Measurements from ENCODE around the gene PHYKPL.

The PHYKPL gene

DNA sequence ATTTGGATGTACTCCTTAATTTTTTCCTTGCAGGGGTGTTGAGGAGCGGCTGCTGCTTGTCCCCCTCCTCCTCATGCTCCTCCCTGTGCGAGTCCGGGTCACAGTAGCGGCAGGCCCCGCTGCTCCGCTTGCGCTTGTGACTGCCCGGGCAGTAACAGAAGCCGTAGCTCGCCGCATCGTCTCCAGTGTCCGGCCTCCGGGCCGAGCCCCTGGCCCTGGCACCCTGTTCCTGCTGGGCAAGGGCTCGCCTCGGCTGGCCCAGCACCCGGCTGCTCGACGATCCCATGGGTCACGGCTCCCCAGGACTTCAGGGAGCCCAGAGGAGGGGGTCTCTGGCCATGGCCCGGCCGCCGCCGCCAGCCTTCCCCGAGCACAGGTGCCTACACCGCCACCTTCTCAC lies 45.6 kb downstream of the PHYKPL start, which contains the start of gene GMCL2:
Gene GMCL2, minus strand, starts transcription at position 358 of the 400 bp plus-strand sequence. Its CDS starts 72 bp downstream, at position 286.
- no peak within 1 kb of the TSS for H3K23ac ChIP-seq (ENCODE audit: low read length in 2 of 2)
- no peak within 1 kb of the TSS for H2BK120ac ChIP-seq (ENCODE audit: low read depth, low read length)
- no peak within 1 kb of the TSS for H3K4me2 ChIP-seq (ENCODE audit: low read length, poor library complexity, severe bottlenecking)
- H2AK5ac ChIP-seq (ENCODE audit: low read length, severe bottlenecking): no peak within 1 kb of the TSS
- no peak within 1 kb of the TSS for H3K27ac ChIP-seq (ENCODE audit: low read length, poor library complexity, severe bottlenecking)
- no peaks in the 10 kb centered on the region for H3K36me3 ChIP-seq (ENCODE audit: control insufficient read depth in 1 of 2, insufficient read depth in 2 of 2, low read depth in 1 of 2, low read length in 2 of 2)
- no peak within 1 kb of the TSS for H3K18ac ChIP-seq (ENCODE audit: low read depth in 1 of 2, low read length in 2 of 2)
- H3K4me1 ChIP-seq (ENCODE audit: control insufficient read depth, insufficient read depth, low read depth, low read length): no peaks in the 10 kb centered on the region
- H2BK15ac ChIP-seq (ENCODE audit: low read depth, poor library complexity, severe bottlenecking): no peak within 1 kb of the TSS
- H3K4me3 ChIP-seq (ENCODE audit: insufficient read depth in 1 of 2, low read depth in 1 of 2, low read length in 2 of 2): no peak within 1 kb of the TSS
- H2BK12ac ChIP-seq (ENCODE audit: low read length in 2 of 2): no peak within 1 kb of the TSS
- H3K9me3 ChIP-seq (ENCODE audit: control insufficient read depth, low read length): no peaks in the 10 kb centered on the region
- H2BK5ac ChIP-seq (ENCODE audit: low read depth, low read length, poor library complexity, severe bottlenecking): no peak within 1 kb of the TSS
- H3K27me3 ChIP-seq (ENCODE audit: control insufficient read depth in 1 of 2, insufficient read depth in 1 of 2, low read length in 2 of 2): no peaks in the 10 kb centered on the region
- H3K4ac ChIP-seq (ENCODE audit: low read depth in 1 of 2, low read length in 2 of 2): no peak within 1 kb of the TSS
- no peak within 1 kb of the TSS for H3K14ac ChIP-seq (ENCODE audit: low read length in 2 of 2)
- WGBS: 94% methylated on average over 15 of the region's 27 CpGs
- H4K8ac ChIP-seq (ENCODE audit: low read length): no peak within 1 kb of the TSS
- H2AFZ ChIP-seq (ENCODE audit: low read depth, low read length): no peak within 1 kb of the TSS
- no peak for DNase-seq
- H4K91ac ChIP-seq (ENCODE audit: low read length): no peak within 1 kb of the TSS
- no peaks in the 10 kb centered on the region for H3K79me1 ChIP-seq (replicated peaks; ENCODE audit: low read length, poor library complexity, severe bottlenecking)
- H3K9ac ChIP-seq (ENCODE audit: low read length): no peak within 1 kb of the TSS

GRCh38 chr5:178186427-178186826 lies 46.2 kb downstream of the PHYKPL start:
- H3K9ac ChIP-seq (ENCODE audit: low read length): no peak overlapping the region
- H2AFZ ChIP-seq (ENCODE audit: low read depth, low read length): no peak overlapping the region
- H3K4me3 ChIP-seq (ENCODE audit: insufficient read depth in 1 of 2, low read depth in 1 of 2, low read length in 2 of 2): no peak overlapping the region
- no peak overlapping the region for H3K23ac ChIP-seq (ENCODE audit: low read length in 2 of 2)
- no peak overlapping the region for H4K8ac ChIP-seq (ENCODE audit: low read length)
- no peak overlapping the region for H2BK5ac ChIP-seq (ENCODE audit: low read depth, low read length, poor library complexity, severe bottlenecking)
- H3K4me1 ChIP-seq (ENCODE audit: control insufficient read depth, insufficient read depth, low read depth, low read length): no peaks in the 10 kb centered on the region
- H2BK12ac ChIP-seq (ENCODE audit: low read length in 2 of 2): no peak overlapping the region
- no peak overlapping the region for H3K14ac ChIP-seq (ENCODE audit: low read length in 2 of 2)
- no peaks in the 10 kb centered on the region for H3K79me1 ChIP-seq (replicated peaks; ENCODE audit: low read length, poor library complexity, severe bottlenecking)
- DNase-seq: no peak
- no peak overlapping the region for H3K27ac ChIP-seq (ENCODE audit: low read length, poor library complexity, severe bottlenecking)
- no peak overlapping the region for H4K91ac ChIP-seq (ENCODE audit: low read length)
- no peaks in the 10 kb centered on the region for H3K36me3 ChIP-seq (ENCODE audit: control insufficient read depth in 1 of 2, insufficient read depth in 2 of 2, low read depth in 1 of 2, low read length in 2 of 2)
- H3K4me2 ChIP-seq (ENCODE audit: low read length, poor library complexity, severe bottlenecking): no peak overlapping the region
- H3K18ac ChIP-seq (ENCODE audit: low read depth in 1 of 2, low read length in 2 of 2): no peak overlapping the region
- no peaks in the 10 kb centered on the region for H3K27me3 ChIP-seq (ENCODE audit: control insufficient read depth in 1 of 2, insufficient read depth in 1 of 2, low read length in 2 of 2)
- no peak overlapping the region for H2BK120ac ChIP-seq (ENCODE audit: low read depth, low read length)
- H3K4ac ChIP-seq (ENCODE audit: low read depth in 1 of 2, low read length in 2 of 2): no peak overlapping the region
- H2AK5ac ChIP-seq (ENCODE audit: low read length, severe bottlenecking): no peak overlapping the region
- H3K9me3 ChIP-seq (ENCODE audit: control insufficient read depth, low read length): no peaks in the 10 kb centered on the region
- no peak overlapping the region for H2BK15ac ChIP-seq (ENCODE audit: low read depth, poor library complexity, severe bottlenecking)
- WGBS: 89% methylated on average over 6 of the region's 6 CpGs

DNA sequence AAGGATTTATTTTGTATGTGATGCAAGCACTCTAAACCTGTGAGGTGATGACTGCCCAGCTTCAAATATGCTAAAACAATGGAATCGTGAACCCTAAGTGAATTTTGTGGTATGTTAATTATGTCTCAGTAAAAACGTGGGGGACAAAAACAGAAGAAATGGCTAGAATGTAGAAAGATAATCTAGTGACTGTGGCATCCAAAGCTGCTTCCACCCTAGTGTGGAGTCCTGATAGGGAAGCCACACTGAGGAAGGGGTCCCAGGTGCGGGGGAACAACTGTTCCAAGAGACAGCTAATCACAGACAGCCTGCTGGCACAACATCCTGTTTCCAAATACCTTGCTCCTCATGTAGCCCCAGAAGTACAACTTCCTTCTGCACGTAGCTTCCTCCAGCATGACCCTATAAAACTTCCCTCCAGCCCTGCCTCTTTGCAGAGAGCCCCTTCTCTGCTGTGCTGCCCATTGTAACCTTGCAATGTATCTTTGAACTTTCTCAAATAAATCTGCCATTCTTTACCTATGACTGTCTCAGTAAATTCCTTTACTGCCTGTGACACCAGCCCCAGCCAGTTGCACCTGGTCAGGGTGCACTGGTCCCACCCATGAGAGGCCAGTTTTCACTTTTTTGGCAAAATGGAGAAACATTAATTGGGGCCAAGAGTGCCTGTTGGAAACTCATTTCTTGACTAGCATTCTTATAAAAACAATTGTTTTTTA lies 50.3 kb downstream of the PHYKPL start:
- no peak overlapping the region for H2AK5ac ChIP-seq (ENCODE audit: low read length, severe bottlenecking)
- no peak overlapping the region for H3K18ac ChIP-seq (ENCODE audit: low read depth in 1 of 2, low read length in 2 of 2)
- no peak overlapping the region for H4K8ac ChIP-seq (ENCODE audit: low read length)
- no peaks in the 10 kb centered on the region for H3K79me1 ChIP-seq (replicated peaks; ENCODE audit: low read length, poor library complexity, severe bottlenecking)
- H3K9me3 ChIP-seq (ENCODE audit: control insufficient read depth, low read length): peaks cover 11% of the 10 kb centered on the region
- H2AFZ ChIP-seq (ENCODE audit: low read depth, low read length): no peak overlapping the region
- no peak overlapping the region for H3K27ac ChIP-seq (ENCODE audit: low read length, poor library complexity, severe bottlenecking)
- no peak overlapping the region for H2BK15ac ChIP-seq (ENCODE audit: low read depth, poor library complexity, severe bottlenecking)
- no peak for DNase-seq
- no peak overlapping the region for H3K4ac ChIP-seq (ENCODE audit: low read depth in 1 of 2, low read length in 2 of 2)
- no peak overlapping the region for H3K23ac ChIP-seq (ENCODE audit: low read length in 2 of 2)
- H4K91ac ChIP-seq (ENCODE audit: low read length): no peak overlapping the region
- no peak overlapping the region for H3K9ac ChIP-seq (ENCODE audit: low read length)
- no peak overlapping the region for H2BK5ac ChIP-seq (ENCODE audit: low read depth, low read length, poor library complexity, severe bottlenecking)
- H3K4me3 ChIP-seq (ENCODE audit: insufficient read depth in 1 of 2, low read depth in 1 of 2, low read length in 2 of 2): no peak overlapping the region
- no peak overlapping the region for H2BK120ac ChIP-seq (ENCODE audit: low read depth, low read length)
- 51% methylated on average over 4 of the region's 4 CpGs for WGBS
- no peak overlapping the region for H3K4me2 ChIP-seq (ENCODE audit: low read length, poor library complexity, severe bottlenecking)
- H2BK12ac ChIP-seq (ENCODE audit: low read length in 2 of 2): no peak overlapping the region
- peaks cover 0 to 2% of the 10 kb centered on the region in 2 experiments for H3K27me3 ChIP-seq (ENCODE audit: control insufficient read depth in 1 of 2, insufficient read depth in 1 of 2, low read length in 2 of 2)
- no peak overlapping the region for H3K14ac ChIP-seq (ENCODE audit: low read length in 2 of 2)
- no peaks in the 10 kb centered on the region for H3K4me1 ChIP-seq (ENCODE audit: control insufficient read depth, insufficient read depth, low read depth, low read length)
- H3K36me3 ChIP-seq (ENCODE audit: control insufficient read depth in 1 of 2, insufficient read depth in 2 of 2, low read depth in 1 of 2, low read length in 2 of 2): no peaks in the 10 kb centered on the region

GRCh38 chr5:178180141-178180863 lies 52.3 kb downstream of the PHYKPL start:
- no peak overlapping the region for H4K8ac ChIP-seq (ENCODE audit: low read length)
- H2AFZ ChIP-seq (ENCODE audit: low read depth, low read length): no peak overlapping the region
- H2BK15ac ChIP-seq (ENCODE audit: low read depth, poor library complexity, severe bottlenecking): no peak overlapping the region
- no peak overlapping the region for H3K27ac ChIP-seq (ENCODE audit: low read length, poor library complexity, severe bottlenecking)
- H2AK5ac ChIP-seq (ENCODE audit: low read length, severe bottlenecking): no peak overlapping the region
- H3K36me3 ChIP-seq (ENCODE audit: control insufficient read depth in 1 of 2, insufficient read depth in 2 of 2, low read depth in 1 of 2, low read length in 2 of 2): no peaks in the 10 kb centered on the region
- H3K4me1 ChIP-seq (ENCODE audit: control insufficient read depth, insufficient read depth, low read depth, low read length): no peaks in the 10 kb centered on the region
- WGBS: 20% methylated on average over 5 of the region's 9 CpGs
- no peak overlapping the region for H2BK12ac ChIP-seq (ENCODE audit: low read length in 2 of 2)
- H3K9ac ChIP-seq (ENCODE audit: low read length): no peak overlapping the region
- no peaks in the 10 kb centered on the region for H3K79me1 ChIP-seq (replicated peaks; ENCODE audit: low read length, poor library complexity, severe bottlenecking)
- H2BK120ac ChIP-seq (ENCODE audit: low read depth, low read length): no peak overlapping the region
- H4K91ac ChIP-seq (ENCODE audit: low read length): no peak overlapping the region
- H3K9me3 ChIP-seq (ENCODE audit: control insufficient read depth, low read length): peaks cover 11% of the 10 kb centered on the region
- no peak overlapping the region for H3K23ac ChIP-seq (ENCODE audit: low read length in 2 of 2)
- no peak for DNase-seq
- no peak overlapping the region for H3K18ac ChIP-seq (ENCODE audit: low read depth in 1 of 2, low read length in 2 of 2)
- no peak overlapping the region for H2BK5ac ChIP-seq (ENCODE audit: low read depth, low read length, poor library complexity, severe bottlenecking)
- no peak overlapping the region for H3K4me2 ChIP-seq (ENCODE audit: low read length, poor library complexity, severe bottlenecking)
- H3K4me3 ChIP-seq (ENCODE audit: insufficient read depth in 1 of 2, low read depth in 1 of 2, low read length in 2 of 2): no peak overlapping the region
- no peak overlapping the region for H3K14ac ChIP-seq (ENCODE audit: low read length in 2 of 2)
- H3K27me3 ChIP-seq (ENCODE audit: control insufficient read depth in 1 of 2, insufficient read depth in 1 of 2, low read length in 2 of 2): peaks cover 0 to 2% of the 10 kb centered on the region in 2 experiments
- no peak overlapping the region for H3K4ac ChIP-seq (ENCODE audit: low read depth in 1 of 2, low read length in 2 of 2)

Data from mesenchymal stem cell (in vitro differentiated cells and primary cell).